ENCODE data around the gene LEPR.

- TF ChIP-seq ZNF274 (IDR thresholded peaks at IDR 0.05; ENCODE audit: low read depth, low read length) (no peak), YY1 (IDR thresholded peaks at IDR 0.05; ENCODE audit: insufficient read depth, insufficient read length) (no peak)
Measured at GRCh38 chr1:65456481-65456880, 36.0 kb downstream of the LEPR start.
